ENCODE measurements around the gene SLPI. TPM values are rescaled to one million over a fixed set of nuclear protein-coding genes. Genes with fewer than 3 reads are reported as not detected.

The SLPI gene
- total RNA-seq, 1 donor from 2014 or later: 0.82 TPM

DNA sequence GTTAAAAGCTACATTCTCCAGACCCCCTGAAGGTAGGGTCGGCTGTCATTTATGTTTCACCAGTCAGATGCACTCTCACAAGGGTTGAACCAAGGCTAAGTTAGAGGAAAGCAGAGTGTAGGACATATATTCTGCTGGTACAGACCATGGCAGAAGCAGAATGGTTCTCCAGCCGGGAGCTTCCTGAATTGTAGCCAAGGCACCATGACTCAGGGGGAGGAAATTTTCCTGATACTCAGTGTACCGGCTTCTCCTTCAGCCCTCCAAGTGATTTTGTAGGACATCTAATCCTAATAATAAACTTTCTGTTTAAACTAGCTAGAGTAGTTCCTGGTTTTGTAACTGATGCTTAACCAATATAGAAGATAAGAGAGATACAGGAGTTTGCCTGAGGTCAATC is 14.2 kb upstream of the SLPI start:
- DNase-seq (ENCODE audit: low spot score): no peak
- no peaks in the 10 kb centered on the region for H3K9me3 Mint-ChIP-seq (ENCODE audit: unreplicated experiment)
- H3K4me3 Mint-ChIP-seq (ENCODE audit: unreplicated experiment): no peak overlapping the region
- TF ChIP-seq, protein P1, sequence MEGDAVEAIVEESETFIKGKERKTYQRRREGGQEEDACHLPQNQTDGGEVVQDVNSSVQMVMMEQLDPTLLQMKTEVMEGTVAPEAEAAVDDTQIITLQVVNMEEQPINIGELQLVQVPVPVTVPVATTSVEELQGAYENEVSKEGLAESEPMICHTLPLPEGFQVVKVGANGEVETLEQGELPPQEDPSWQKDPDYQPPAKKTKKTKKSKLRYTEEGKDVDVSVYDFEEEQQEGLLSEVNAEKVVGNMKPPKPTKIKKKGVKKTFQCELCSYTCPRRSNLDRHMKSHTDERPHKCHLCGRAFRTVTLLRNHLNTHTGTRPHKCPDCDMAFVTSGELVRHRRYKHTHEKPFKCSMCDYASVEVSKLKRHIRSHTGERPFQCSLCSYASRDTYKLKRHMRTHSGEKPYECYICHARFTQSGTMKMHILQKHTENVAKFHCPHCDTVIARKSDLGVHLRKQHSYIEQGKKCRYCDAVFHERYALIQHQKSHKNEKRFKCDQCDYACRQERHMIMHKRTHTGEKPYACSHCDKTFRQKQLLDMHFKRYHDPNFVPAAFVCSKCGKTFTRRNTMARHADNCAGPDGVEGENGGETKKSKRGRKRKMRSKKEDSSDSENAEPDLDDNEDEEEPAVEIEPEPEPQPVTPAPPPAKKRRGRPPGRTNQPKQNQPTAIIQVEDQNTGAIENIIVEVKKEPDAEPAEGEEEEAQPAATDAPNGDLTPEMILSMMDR (IDR thresholded peaks at IDR 0.05; ENCODE audit: unreplicated experiment): no peak
- H3K36me3 Mint-ChIP-seq (ENCODE audit: low read depth, unreplicated experiment): no peaks in the 10 kb centered on the region
- H3K27ac Mint-ChIP-seq (ENCODE audit: unreplicated experiment): no peak overlapping the region
- peaks cover 1% of the 10 kb centered on the region for H3K27me3 Mint-ChIP-seq (ENCODE audit: unreplicated experiment)
- peaks cover 6% of the 10 kb centered on the region for H3K4me1 Mint-ChIP-seq (ENCODE audit: unreplicated experiment)

DNA sequence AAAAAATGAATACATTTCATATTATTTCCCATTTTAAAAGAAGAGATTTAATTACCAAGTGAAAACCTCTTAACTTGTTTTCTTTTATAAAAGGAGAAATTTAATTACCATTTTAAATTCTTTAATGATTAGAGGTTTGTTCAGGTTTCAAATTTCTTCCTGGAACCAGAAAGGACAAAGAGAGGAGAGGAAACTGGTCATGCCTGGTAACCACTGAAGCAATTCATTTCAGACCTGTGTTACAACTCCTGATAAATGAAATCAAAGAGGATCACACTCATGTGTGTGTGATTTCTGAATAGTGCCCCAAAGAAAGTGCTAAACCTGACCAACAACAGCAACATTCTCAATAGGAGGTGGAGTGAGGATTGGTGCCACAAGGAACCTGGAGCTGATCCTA is 12.6 kb upstream of the SLPI start:
- H3K9me3 Mint-ChIP-seq (ENCODE audit: unreplicated experiment): no peaks in the 10 kb centered on the region
- H3K27me3 Mint-ChIP-seq (ENCODE audit: unreplicated experiment): no peaks in the 10 kb centered on the region
- H3K27ac Mint-ChIP-seq (ENCODE audit: unreplicated experiment): no peak overlapping the region
- H3K4me1 Mint-ChIP-seq (ENCODE audit: unreplicated experiment): peaks cover 6% of the 10 kb centered on the region
- TF ChIP-seq, protein P1 (IDR thresholded peaks at IDR 0.05; ENCODE audit: unreplicated experiment): no peak
- no peak overlapping the region for H3K4me3 Mint-ChIP-seq (ENCODE audit: unreplicated experiment)
- no peaks in the 10 kb centered on the region for H3K36me3 Mint-ChIP-seq (ENCODE audit: low read depth, unreplicated experiment)
- no peak for DNase-seq (ENCODE audit: low spot score)

- Mint-ChIP-seq H3K4me1 (ENCODE audit: unreplicated experiment) (peaks cover 20% of the 10 kb centered on the region), H3K27ac (ENCODE audit: unreplicated experiment) (no peak overlapping the region), H3K9me3 (ENCODE audit: unreplicated experiment) (no peaks in the 10 kb centered on the region), H3K36me3 (ENCODE audit: low read depth, unreplicated experiment) (no peaks in the 10 kb centered on the region), H3K4me3 (ENCODE audit: unreplicated experiment) (no peak overlapping the region), H3K27me3 (ENCODE audit: unreplicated experiment) (no peaks in the 10 kb centered on the region)
- TF ChIP-seq, protein P1 (IDR thresholded peaks at IDR 0.05; ENCODE audit: unreplicated experiment): no peak
- no peak for DNase-seq (ENCODE audit: low spot score)
These were observed 9.3 kb upstream of the SLPI start for GRCh38 chr20:45263556-45264266.

DNA sequence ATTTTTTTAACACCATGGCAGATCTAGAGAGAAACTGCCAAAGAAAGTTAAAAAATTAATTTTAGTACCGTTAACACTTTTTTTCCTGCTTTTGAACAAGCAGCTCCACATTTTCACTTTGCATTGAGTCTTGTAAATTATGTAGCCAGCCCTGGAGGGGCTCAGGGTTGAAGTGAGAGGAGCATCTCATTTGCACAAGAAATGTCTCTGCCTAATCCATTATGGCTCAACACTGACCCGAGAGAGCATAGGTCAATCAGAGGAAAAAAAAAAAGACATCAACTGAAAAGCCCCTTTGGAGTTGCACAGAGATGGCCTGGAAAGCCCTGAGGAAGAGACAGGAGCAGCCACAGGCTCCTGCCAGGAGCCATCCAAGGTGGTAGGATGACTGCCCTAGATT is 4.3 kb upstream of the SLPI start:
- Mint-ChIP-seq H3K27ac (ENCODE audit: unreplicated experiment) (no peak overlapping the region), H3K36me3 (ENCODE audit: low read depth, unreplicated experiment) (no peaks in the 10 kb centered on the region), H3K4me3 (ENCODE audit: unreplicated experiment) (no peak overlapping the region), H3K27me3 (ENCODE audit: unreplicated experiment) (peaks cover 2% of the 10 kb centered on the region), H3K4me1 (ENCODE audit: unreplicated experiment) (peaks cover 29% of the 10 kb centered on the region), H3K9me3 (ENCODE audit: unreplicated experiment) (no peaks in the 10 kb centered on the region)
- no peak for DNase-seq (ENCODE audit: low spot score)
- TF ChIP-seq, protein P1 (IDR thresholded peaks at IDR 0.05; ENCODE audit: unreplicated experiment): no peak

DNA sequence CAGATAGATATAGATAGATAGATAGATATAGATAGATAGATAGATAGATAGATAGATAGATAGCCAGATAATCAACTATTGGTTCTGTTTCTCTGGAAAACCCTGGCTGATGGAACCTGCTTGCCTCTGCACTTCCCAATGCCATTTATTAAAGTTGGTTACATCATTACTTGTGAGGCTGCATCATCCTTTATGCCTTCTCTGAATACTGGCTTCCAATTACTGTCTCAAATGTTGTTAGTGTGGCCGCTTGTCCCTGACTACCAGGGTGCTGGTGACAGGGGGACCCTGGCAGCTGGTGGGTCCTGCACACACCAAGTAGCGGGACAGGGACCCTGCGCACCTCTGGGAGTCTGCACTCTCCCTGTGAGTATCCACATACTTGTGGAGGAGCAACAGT is 3.9 kb upstream of the SLPI start:
- no peak for DNase-seq (ENCODE audit: low spot score)
- Mint-ChIP-seq H3K27ac (ENCODE audit: unreplicated experiment) (no peak overlapping the region), H3K9me3 (ENCODE audit: unreplicated experiment) (no peaks in the 10 kb centered on the region), H3K27me3 (ENCODE audit: unreplicated experiment) (peaks cover 2% of the 10 kb centered on the region), H3K4me1 (ENCODE audit: unreplicated experiment) (peaks cover 29% of the 10 kb centered on the region), H3K4me3 (ENCODE audit: unreplicated experiment) (no peak overlapping the region), H3K36me3 (ENCODE audit: low read depth, unreplicated experiment) (no peaks in the 10 kb centered on the region)
- TF ChIP-seq, protein P1 (IDR thresholded peaks at IDR 0.05; ENCODE audit: unreplicated experiment): no peak
